Measurements from ENCODE around the gene ILK. TPM values are rescaled to one million over a fixed set of nuclear protein-coding genes. Genes with fewer than 3 reads are reported as not detected.

The ILK gene
- total RNA-seq, 1 donor from 2014 or later = 85.6 TPM

DNA sequence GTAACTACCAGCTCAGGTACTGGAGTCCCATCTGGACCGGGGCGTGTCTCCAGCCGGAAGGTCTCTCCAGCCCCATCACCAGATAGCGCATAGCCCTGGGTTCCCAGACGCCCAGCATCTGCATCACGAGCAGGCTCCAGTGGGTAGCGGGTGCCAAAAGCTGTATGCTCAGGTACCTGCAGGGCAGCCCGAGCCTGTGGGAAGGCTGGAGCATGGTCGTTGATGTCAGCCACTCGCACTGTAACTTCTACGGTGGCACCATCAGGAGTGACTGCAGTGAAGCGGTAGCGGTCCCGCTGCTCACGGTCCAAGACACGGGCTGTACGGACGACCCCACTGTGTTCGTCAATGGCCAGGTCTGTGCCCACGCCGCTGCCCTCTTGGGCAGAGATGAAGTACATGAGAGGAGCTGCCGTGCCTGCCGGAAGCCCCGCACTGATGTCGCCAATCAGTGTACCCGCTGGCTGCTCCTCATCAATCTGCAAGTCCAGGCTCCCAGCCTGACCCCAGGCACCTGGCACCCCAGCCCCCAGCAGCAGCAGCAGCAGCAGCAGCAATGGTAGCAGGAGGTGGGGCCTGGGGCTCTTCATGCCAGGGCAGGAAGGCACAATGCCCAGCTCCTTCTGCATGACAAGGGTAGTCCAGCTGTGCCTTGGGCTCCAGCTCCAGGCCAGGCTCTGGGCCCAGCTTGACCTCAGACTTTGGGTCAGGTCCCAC lies 37.6 kb downstream of the ILK start:
- Histone ChIP-seq H3K4me1 (no peaks in the 10 kb centered on the region), H3K4me3 (no peak overlapping the region), H4K20me1 (ENCODE audit: low read depth) (no peaks in the 10 kb centered on the region), H3K9me3 (ENCODE audit: low read depth) (no peaks in the 10 kb centered on the region), H2AFZ (replicated peaks) (no peak overlapping the region), H3K9ac (no peak overlapping the region), H3K27ac (no peak overlapping the region), H3F3A (ENCODE audit: low read depth) (no peaks in the 10 kb centered on the region), H3K4me2 (no peak overlapping the region), H3K27me3 (no peaks in the 10 kb centered on the region), H3K36me3 (no peaks in the 10 kb centered on the region), H3K79me2 (ENCODE audit: low read depth) (no peaks in the 10 kb centered on the region)
- Mint-ChIP-seq H3K27me3 (ENCODE audit: insufficient read depth, low read depth) (no peaks in the 10 kb centered on the region), H3K36me3 (peaks cover 13% of the 10 kb centered on the region), H3K4me1 (peaks cover 4% of the 10 kb centered on the region), H3K9me3 (no peaks in the 10 kb centered on the region), H3K4me3 (no peak overlapping the region), H3K27ac (no peak overlapping the region)
- TF ChIP-seq EZH2 (IDR thresholded peaks at IDR 0.05) (no peak), EZH2phosphoT487 (IDR thresholded peaks at IDR 0.05) (no peak)
- TF ChIP-seq, protein P1, sequence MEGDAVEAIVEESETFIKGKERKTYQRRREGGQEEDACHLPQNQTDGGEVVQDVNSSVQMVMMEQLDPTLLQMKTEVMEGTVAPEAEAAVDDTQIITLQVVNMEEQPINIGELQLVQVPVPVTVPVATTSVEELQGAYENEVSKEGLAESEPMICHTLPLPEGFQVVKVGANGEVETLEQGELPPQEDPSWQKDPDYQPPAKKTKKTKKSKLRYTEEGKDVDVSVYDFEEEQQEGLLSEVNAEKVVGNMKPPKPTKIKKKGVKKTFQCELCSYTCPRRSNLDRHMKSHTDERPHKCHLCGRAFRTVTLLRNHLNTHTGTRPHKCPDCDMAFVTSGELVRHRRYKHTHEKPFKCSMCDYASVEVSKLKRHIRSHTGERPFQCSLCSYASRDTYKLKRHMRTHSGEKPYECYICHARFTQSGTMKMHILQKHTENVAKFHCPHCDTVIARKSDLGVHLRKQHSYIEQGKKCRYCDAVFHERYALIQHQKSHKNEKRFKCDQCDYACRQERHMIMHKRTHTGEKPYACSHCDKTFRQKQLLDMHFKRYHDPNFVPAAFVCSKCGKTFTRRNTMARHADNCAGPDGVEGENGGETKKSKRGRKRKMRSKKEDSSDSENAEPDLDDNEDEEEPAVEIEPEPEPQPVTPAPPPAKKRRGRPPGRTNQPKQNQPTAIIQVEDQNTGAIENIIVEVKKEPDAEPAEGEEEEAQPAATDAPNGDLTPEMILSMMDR (IDR thresholded peaks at IDR 0.05) = no peak
- DNase-seq (ENCODE audit: low spot score) = no peak

DNA sequence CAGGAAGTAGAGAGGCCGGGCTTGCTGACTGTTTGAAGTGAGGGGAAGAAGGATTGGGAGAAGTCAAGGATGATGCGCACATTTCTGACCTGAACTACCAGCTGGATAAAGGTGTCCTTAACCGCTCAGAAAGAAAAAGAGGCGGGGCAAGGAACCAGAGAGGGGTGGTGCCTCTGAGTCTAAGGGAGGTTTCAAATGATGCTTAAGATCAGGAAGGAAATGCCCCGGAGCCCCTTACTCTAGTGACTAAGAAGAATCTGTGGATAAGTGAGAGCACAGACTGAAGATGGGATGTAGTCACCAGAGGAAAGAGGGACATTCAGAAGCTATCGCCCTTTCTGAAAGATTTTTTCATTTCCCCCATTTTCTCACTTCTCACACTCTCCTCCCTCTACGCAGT lies 39.4 kb downstream of the ILK start:
- Histone ChIP-seq H3K79me2 (ENCODE audit: low read depth) (no peaks in the 10 kb centered on the region), H4K20me1 (ENCODE audit: low read depth) (no peaks in the 10 kb centered on the region), H3K4me1 (peaks cover 10% of the 10 kb centered on the region), H3K36me3 (no peaks in the 10 kb centered on the region), H3K9me3 (ENCODE audit: low read depth) (no peaks in the 10 kb centered on the region), H3K27me3 (no peaks in the 10 kb centered on the region), H3F3A (ENCODE audit: low read depth) (no peaks in the 10 kb centered on the region), H3K4me3 (no peak overlapping the region), H2AFZ (replicated peaks) (no peak overlapping the region), H3K4me2 (no peak overlapping the region), H3K27ac (no peak overlapping the region), H3K9ac (no peak overlapping the region)
- Mint-ChIP-seq H3K27me3 (ENCODE audit: insufficient read depth, low read depth) (no peaks in the 10 kb centered on the region), H3K4me3 (no peak overlapping the region), H3K27ac (no peak overlapping the region), H3K36me3 (peaks cover 13% of the 10 kb centered on the region), H3K4me1 (peaks cover 4% of the 10 kb centered on the region), H3K9me3 (no peaks in the 10 kb centered on the region)
- no peak for DNase-seq (ENCODE audit: low spot score)
- no peak for TF ChIP-seq EZH2phosphoT487 (IDR thresholded peaks at IDR 0.05)
- TF ChIP-seq, protein P1 (IDR thresholded peaks at IDR 0.05) = no peak
- no peak for TF ChIP-seq EZH2 (IDR thresholded peaks at IDR 0.05)

DNA sequence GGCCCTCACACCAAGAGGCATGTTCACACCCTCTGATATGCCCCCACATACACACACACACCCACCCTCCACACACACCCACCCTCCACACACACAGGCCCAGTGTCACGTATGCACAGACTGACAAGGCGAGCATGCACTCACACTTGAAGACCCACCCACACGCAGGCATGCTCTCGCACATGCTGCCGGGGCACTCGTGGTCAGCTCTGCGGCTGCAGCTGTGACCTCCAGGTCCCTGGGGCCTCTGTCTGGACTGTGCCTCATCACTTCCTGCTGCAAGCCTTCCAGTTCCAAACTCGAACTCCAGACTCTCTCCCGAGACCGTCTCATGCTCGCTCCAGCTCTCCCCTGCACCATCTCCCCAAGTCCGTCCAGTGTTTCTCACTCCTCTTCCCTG lies 42.5 kb downstream of the ILK start:
- no peaks in the 10 kb centered on the region for H4K20me1 ChIP-seq (ENCODE audit: low read depth)
- TF ChIP-seq EZH2 (IDR thresholded peaks at IDR 0.05) = no peak
- no peak for TF ChIP-seq EZH2phosphoT487 (IDR thresholded peaks at IDR 0.05)
- TF ChIP-seq, protein P1 (IDR thresholded peaks at IDR 0.05) = no peak
- no peak overlapping the region for H3K4me2 ChIP-seq
- H3K4me1 Mint-ChIP-seq = peaks cover 4% of the 10 kb centered on the region
- H3F3A ChIP-seq (ENCODE audit: low read depth) = no peaks in the 10 kb centered on the region
- H3K4me1 ChIP-seq = peaks cover 10% of the 10 kb centered on the region
- H3K36me3 Mint-ChIP-seq = peaks cover 11% of the 10 kb centered on the region
- peaks cover 3% of the 10 kb centered on the region for H3K27me3 ChIP-seq
- no peak overlapping the region for H3K9ac ChIP-seq
- DNase-seq (ENCODE audit: low spot score) = no peak
- H2AFZ ChIP-seq (replicated peaks) = no peak overlapping the region
- no peaks in the 10 kb centered on the region for H3K79me2 ChIP-seq (ENCODE audit: low read depth)
- no peaks in the 10 kb centered on the region for H3K36me3 ChIP-seq
- no peak overlapping the region for H3K4me3 Mint-ChIP-seq
- H3K27ac ChIP-seq = no peak overlapping the region
- H3K9me3 ChIP-seq (ENCODE audit: low read depth) = no peaks in the 10 kb centered on the region
- H3K4me3 ChIP-seq = no peak overlapping the region
- H3K27ac Mint-ChIP-seq = peak overlapping the region; percentile 55
- no peaks in the 10 kb centered on the region for H3K9me3 Mint-ChIP-seq
- H3K27me3 Mint-ChIP-seq (ENCODE audit: insufficient read depth, low read depth) = no peaks in the 10 kb centered on the region
